HEK293T (cell line): ENCODE measurements around the gene PRAME.

Experiments
- CTCF ChIA-PET: fragments of 350-600 bp; formaldehyde crosslinking; extraction: SDS; loops from one replicate; lab custom pipeline; 2021; ENCODE audit warnings: antibody characterized with exemption, inconsistent platforms; lab: Yijun Ruan, JAX
- POLR2A ChIA-PET: fragments of 350-600 bp; formaldehyde crosslinking; extraction: SDS; loops from one replicate; lab custom pipeline; 2020; ENCODE audit warnings: antibody characterized with exemption, inconsistent platforms; lab: Yijun Ruan, JAX
- DNase-seq: peaks from one replicate; pipeline ENCODE4 v3.0.0; 2012; ENCODE audit warnings: mixed read lengths; ENCODE audit errors: extremely low spot score
- ARNT ChIP-seq: fragments of 450-650 bp; IDR thresholded peaks from 2 replicates; pipeline ENCODE4 v1.6.1; 2017; ENCODE audit warnings: mild to moderate bottlenecking
- BHLHE40 ChIP-seq: fragments of 450-650 bp; IDR thresholded peaks from 2 replicates; pipeline ENCODE4 v1.6.1; 2016; ENCODE audit warnings: mild to moderate bottlenecking, moderate library complexity, borderline replicate concordance
- CTBP1 ChIP-seq: fragments of 450-650 bp; IDR thresholded peaks from 2 replicates; pipeline ENCODE4 v1.6.1; 2016; ENCODE audit warnings: borderline replicate concordance
- ELF4 ChIP-seq: fragments of 450-650 bp; IDR thresholded peaks from 2 replicates; pipeline ENCODE4 v1.6.1; 2017; ENCODE audit warnings: antibody characterized with exemption
- FOXA1 ChIP-seq: fragments of 450-650 bp; IDR thresholded peaks from 2 replicates; pipeline ENCODE4 v1.6.1; 2016; ENCODE audit warnings: mild to moderate bottlenecking
- FOXK2 ChIP-seq: fragments of 450-650 bp; IDR thresholded peaks from 2 replicates; pipeline ENCODE4 v1.6.1; 2016; ENCODE audit warnings: mild to moderate bottlenecking
- FOXM1 ChIP-seq: fragments of 450-650 bp; IDR thresholded peaks from 2 replicates; pipeline ENCODE4 v1.6.1; 2017; ENCODE audit warnings: mild to moderate bottlenecking, borderline replicate concordance
- HDGF ChIP-seq: fragments of 450-650 bp; IDR thresholded peaks from 2 replicates; pipeline ENCODE4 v1.6.1; 2017; ENCODE audit warnings: antibody characterized with exemption, borderline replicate concordance
- L3MBTL2 ChIP-seq: fragments of 450-650 bp; conservative IDR thresholded peaks from 2 replicates; pipeline ENCODE4 v1.6.1; 2016; ENCODE audit warnings: mild to moderate bottlenecking
- LEF1 ChIP-seq: fragments of 450-650 bp; IDR thresholded peaks from 2 replicates; pipeline ENCODE4 v1.6.1; 2017; ENCODE audit warnings: mild to moderate bottlenecking, borderline replicate concordance
- NFRKB ChIP-seq: fragments of 450-650 bp; IDR thresholded peaks from 2 replicates; pipeline ENCODE4 v1.6.1; 2016; ENCODE audit warnings: mild to moderate bottlenecking, moderate library complexity
- SP1 ChIP-seq: fragments of 450-650 bp; IDR thresholded peaks from 2 replicates; pipeline ENCODE4 v1.6.1; 2017
- SUZ12 ChIP-seq: fragments of 450-650 bp; IDR thresholded peaks from 2 replicates; pipeline ENCODE4 v1.6.1; 2016; ENCODE audit warnings: mild to moderate bottlenecking
- TARDBP ChIP-seq: fragments of 450-650 bp; IDR thresholded peaks from 2 replicates; pipeline ENCODE4 v1.6.1; 2016
- ZNF384 ChIP-seq: fragments of 450-650 bp; IDR thresholded peaks from 2 replicates; pipeline ENCODE4 v1.6.1; 2016
- TF ChIP-seq, protein P1 (sequence below): fragments of 450-650 bp; IDR thresholded peaks from 2 replicates; pipeline ENCODE4 v1.6.1; 2016

PRAME gene

GRCh38 chr22:22553141-22553540 is 5.9 kb downstream of the PRAME start:
- no peak for TF ChIP-seq BHLHE40
- ChIA-PET CTCF (interaction anchor here (0.7 kb wide), 1 partner anchor 129 kb away, joined by 4 read pairs; no protein-coding TSS in a partner anchor), POLR2A (no interaction called here)
- no peak for DNase-seq

DNA sequence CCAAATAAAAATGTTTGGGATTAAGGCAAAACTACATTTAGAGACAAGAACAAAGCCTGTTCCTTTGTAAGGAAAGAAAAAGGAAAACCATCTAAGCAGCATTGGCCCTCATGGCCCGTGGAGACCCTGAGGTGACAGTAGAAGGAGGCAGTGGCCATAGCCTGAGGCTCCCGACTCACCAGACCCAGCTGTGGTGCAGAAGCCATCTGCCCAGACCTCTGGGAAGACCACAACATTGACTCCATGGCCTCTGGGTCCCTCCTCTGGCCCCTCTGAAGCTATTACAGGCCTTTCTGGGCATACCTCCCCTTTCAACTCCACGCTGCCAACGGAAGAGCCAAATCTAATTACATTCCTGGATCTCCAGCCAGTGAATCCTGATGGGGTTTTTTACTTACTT is 6.4 kb downstream of the PRAME start:
- DNase-seq = no peak
- POLR2A ChIA-PET = no interaction called here
- CTCF ChIA-PET = interaction anchor here (0.7 kb wide), 1 partner anchor 128 kb away, joined by 4 read pairs; no protein-coding TSS in a partner anchor
- TF ChIP-seq L3MBTL2 = no peak
- TF ChIP-seq FOXA1 = no peak

DNA sequence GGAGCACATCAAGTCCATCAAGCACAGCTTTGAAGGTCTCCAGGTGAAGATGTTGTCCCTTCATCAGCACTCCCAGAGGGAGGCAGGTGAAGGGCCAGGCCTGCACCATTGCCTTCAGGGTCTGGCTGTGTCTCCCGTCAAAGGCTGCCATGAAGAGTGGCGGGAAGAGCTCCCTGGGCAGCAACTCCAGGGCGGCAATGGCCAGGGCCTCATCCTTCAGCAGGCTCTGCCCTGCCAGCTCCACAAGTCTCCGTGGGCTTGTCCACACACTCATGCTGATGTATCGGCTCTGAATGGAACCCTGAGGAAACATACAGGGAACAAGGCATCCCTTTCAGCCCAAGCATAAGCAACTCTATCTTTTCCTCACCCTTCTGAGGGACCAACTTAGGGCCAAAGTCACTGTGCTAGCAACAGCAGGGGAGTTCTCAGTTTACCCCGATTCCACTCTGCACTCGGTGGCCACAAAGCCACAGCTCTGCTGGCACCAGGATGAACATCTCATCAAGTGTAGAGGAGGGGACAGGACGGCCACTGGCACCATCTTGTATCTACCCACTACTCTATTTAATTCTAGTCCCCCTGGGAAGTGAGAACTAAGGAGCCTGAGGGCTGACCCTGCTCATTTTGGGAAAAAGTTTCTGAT is 8.2 kb downstream of the PRAME start:
- DNase-seq = no peak
- ChIA-PET CTCF (no interaction called here), POLR2A (no interaction called here)
- TF ChIP-seq, protein P1, sequence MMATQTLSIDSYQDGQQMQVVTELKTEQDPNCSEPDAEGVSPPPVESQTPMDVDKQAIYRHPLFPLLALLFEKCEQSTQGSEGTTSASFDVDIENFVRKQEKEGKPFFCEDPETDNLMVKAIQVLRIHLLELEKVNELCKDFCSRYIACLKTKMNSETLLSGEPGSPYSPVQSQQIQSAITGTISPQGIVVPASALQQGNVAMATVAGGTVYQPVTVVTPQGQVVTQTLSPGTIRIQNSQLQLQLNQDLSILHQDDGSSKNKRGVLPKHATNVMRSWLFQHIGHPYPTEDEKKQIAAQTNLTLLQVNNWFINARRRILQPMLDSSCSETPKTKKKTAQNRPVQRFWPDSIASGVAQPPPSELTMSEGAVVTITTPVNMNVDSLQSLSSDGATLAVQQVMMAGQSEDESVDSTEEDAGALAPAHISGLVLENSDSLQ = no peak
- TF ChIP-seq ZNF384 = no peak
- TF ChIP-seq SUZ12 = no peak
- no peak for TF ChIP-seq LEF1
- TF ChIP-seq BHLHE40 = no peak

- ChIA-PET POLR2A (no interaction called here), CTCF (no interaction called here)
- DNase-seq = no peak
- TF ChIP-seq NFRKB (no peak), CTBP1 (no peak)
Measured at GRCh38 chr22:22548910-22549309, 10.2 kb downstream of the PRAME start.

DNA sequence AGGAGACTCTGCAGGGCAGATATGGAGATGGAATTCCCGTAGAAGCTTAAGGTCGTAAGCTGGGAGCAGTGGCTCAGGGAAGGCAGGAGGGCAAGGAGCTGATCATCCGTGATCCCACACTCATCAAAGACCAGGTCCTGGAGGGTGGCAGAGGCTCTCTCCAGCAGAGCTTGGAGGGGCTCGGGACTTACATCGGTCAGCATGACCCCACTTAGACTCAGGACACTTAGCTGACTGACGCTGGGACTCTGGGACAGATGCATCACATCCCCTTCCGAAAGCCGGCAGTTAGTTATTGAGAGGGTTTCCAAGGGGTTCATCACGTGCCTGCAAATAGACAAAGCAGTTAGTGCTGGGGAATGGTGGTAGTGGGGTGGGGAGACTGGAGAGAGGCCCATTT is 10.7 kb downstream of the PRAME start:
- CTCF ChIA-PET = no interaction called here
- POLR2A ChIA-PET = no interaction called here
- no peak for DNase-seq
- no peak for TF ChIP-seq ZNF384
- no peak for TF ChIP-seq SUZ12
- no peak for TF ChIP-seq HDGF

DNA sequence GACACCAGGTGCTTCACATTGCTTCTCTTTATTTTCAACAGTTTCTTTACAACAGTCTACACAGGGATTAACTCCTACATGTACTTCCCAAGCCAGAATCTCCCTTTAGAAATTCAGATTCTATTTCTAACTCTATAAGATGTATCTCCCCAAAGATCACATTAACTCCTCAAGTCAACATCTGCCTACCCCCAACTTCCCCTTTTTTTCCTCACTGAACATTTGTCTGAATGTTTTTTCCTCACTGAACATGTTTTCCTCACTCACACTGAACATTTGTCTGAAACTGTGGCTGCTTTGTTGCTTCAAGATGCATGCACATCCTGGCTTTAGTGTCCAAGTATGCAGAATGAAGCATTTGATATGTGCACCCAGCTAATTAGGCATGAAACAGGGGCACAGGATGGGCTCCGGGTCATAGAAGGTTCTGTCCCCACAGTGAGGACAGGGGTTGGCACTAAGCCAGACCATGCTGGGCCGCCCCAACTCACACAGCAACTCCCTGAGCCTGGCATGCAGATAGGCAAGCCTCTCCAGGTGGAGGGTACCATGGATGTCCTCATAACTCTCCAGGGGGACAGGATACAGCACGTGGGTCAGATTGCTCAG is 11.3 kb downstream of the PRAME start:
- POLR2A ChIA-PET = no interaction called here
- TF ChIP-seq, protein P1 = no peak
- no peak for TF ChIP-seq ELF4
- no peak for TF ChIP-seq HDGF
- TF ChIP-seq SUZ12 = no peak
- no peak for TF ChIP-seq LEF1
- TF ChIP-seq NFRKB = no peak
- no peak for TF ChIP-seq FOXK2
- TF ChIP-seq TARDBP = no peak
- TF ChIP-seq FOXA1 = no peak
- TF ChIP-seq ARNT = no peak
- no peak for TF ChIP-seq L3MBTL2
- TF ChIP-seq SP1 = no peak
- no peak for TF ChIP-seq ZNF384
- TF ChIP-seq BHLHE40 = no peak
- TF ChIP-seq CTBP1 = no peak
- no peak for TF ChIP-seq FOXM1
- DNase-seq = no peak
- CTCF ChIA-PET = no interaction called here

- ChIA-PET POLR2A (no interaction called here), CTCF (no interaction called here)
- TF ChIP-seq SP1 = no peak
- no peak for TF ChIP-seq FOXA1
- no peak for DNase-seq
Measured at GRCh38 chr22:22547226-22547625, 11.8 kb downstream of the PRAME start.

DNA sequence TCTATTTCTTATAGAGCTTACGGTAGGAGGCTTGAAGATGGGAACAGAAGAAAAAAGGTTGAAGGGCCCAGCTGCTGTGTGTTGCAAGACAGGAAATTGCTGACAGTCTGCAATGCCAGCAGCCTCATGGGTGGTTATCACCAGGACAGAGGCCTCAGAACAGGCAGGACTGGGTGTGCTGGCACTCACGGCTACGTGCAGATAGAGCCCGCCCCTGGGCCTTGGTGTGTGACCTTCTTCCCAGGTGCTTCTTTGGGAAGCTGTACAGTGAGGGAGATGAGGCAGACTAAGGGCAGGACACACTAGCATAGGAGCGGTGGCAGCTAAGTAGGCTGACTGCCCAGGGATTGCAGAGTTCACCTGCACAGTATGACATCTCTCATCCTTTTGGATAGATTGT is 12.6 kb downstream of the PRAME start:
- ChIA-PET CTCF (no interaction called here), POLR2A (no interaction called here)
- TF ChIP-seq BHLHE40 (no peak), SUZ12 (no peak), ELF4 (no peak)
- DNase-seq = no peak

DNA sequence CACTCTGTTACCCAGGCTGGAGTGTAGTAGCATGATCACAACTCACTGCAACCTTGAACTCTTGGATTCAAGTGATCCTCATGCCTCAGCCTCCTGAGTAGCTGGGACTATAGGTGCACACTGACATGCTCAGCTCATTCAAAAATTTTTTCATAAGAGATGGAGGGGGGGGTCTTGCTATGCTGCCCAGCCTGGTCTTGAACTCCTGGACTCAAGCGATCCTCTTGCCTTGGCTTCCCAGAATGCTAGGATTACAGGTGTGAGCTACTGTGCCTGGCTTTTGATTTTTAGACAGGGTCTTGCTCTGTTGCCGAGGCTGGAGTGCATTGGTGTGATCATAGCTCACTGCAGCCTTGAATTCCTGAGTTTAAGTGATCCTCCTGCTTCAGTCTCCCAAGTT is 14.0 kb downstream of the PRAME start:
- CTCF ChIA-PET = no interaction called here

More for the DNA sequence above, 14.0 kb downstream of the PRAME start:
- POLR2A ChIA-PET = no interaction called here
- TF ChIP-seq BHLHE40 (no peak), SUZ12 (no peak), FOXA1 (no peak), HDGF (no peak), L3MBTL2 (no peak), ZNF384 (no peak), FOXK2 (no peak), CTBP1 (no peak), FOXM1 (no peak), SP1 (no peak), LEF1 (no peak)
- TF ChIP-seq, protein P1 = no peak
- no peak for DNase-seq
